DMS 273 (cell line): Measurements from ENCODE around the gene CORO6.

Experiments used
- DNase-seq: peaks from one replicate; lab custom pipeline; 2025; ENCODE audit not compliant: unreplicated experiment; lab: John Stamatoyannopoulos, UW

The CORO6 gene

GRCh38 chr17:29567304-29567553 is 55.5 kb downstream of the CORO6 start:
- DNase-seq = no peak

- DNase-seq = peak; percentile 89
Observed at GRCh38 chr17:29566473-29567303, 56.0 kb downstream of the CORO6 start, which contains the start of gene ABHD15. TSS of gene ABHD15 (minus strand) at chr17:29567037. CDS start at chr17:29566966, 71 bp downstream.

- DNase-seq = no peak
Observed at GRCh38 chr17:29565643-29566472, 56.9 kb downstream of the CORO6 start.
